CD4-positive, CD25-positive, alpha-beta regulatory T cell (primary cell): ENCODE results near the gene OVCH2. TPM values are rescaled to one million over a fixed set of nuclear protein-coding genes. Genes with fewer than 3 reads are reported as not detected.
"Not testable (repeated sequence)": the region's sequence is repeated elsewhere in the genome, so short reads cannot be mapped to it uniquely, and the experiment has no call there.

Experiments
- ATAC-seq, 2 donors: fragments of 150-1000 bp; cut with Tn5 transposase; one replicate each; pipeline ENCODE4 v1.10.0; 2021; ENCODE audit warnings: low read depth in 2 of 2, moderate number of reproducible peaks in 2 of 2, moderate library complexity in 1 of 2
- DNase-seq, 3 donors: peaks; one replicate each; pipeline versions ENCODE4 v3.0.0 to v3.0.0-alpha.2; 2012 to 2022; ENCODE audit warnings: mixed read lengths in 1 of 3
- H3K27ac ChIP-seq: one replicate; pipeline ENCODE4 v1.7.0; 2013; ENCODE audit warnings: mild to moderate bottlenecking, low read length; ENCODE audit not compliant: insufficient read depth, poor library complexity, severe bottlenecking
- H3K27me3 ChIP-seq: one replicate; pipeline ENCODE4 v1.7.0; 2013; ENCODE audit warnings: low read length; ENCODE audit not compliant: control insufficient read depth, insufficient read depth
- H3K36me3 ChIP-seq: one replicate; pipeline ENCODE4 v1.7.0; 2013; ENCODE audit warnings: mild to moderate bottlenecking, low read length, moderate library complexity; ENCODE audit not compliant: control insufficient read depth, insufficient read depth
- H3K4me1 ChIP-seq: 2 replicates; pipeline ENCODE4 v1.7.0; 2013; ENCODE audit warnings: mild to moderate bottlenecking, low read length; ENCODE audit not compliant: insufficient read depth, control insufficient read depth, poor library complexity, severe bottlenecking
- H3K4me3 ChIP-seq: one replicate; pipeline ENCODE4 v1.7.0; 2013; ENCODE audit warnings: low read depth, mild to moderate bottlenecking, low read length, moderate library complexity
- H3K9me3 ChIP-seq, 2 experiments: 1 replicate in 1 of 2; 2 replicates in 1 of 2; pipeline ENCODE4 v1.7.0; 2013; ENCODE audit warnings: low read length in 2 of 2, mild to moderate bottlenecking in 1 of 2, moderate library complexity in 1 of 2; ENCODE audit not compliant: control insufficient read depth in 2 of 2
- H3K27ac Mint-ChIP-seq, 3 donors: one replicate each; pipeline ENCODE4 v1.8.0; 2020 to 2022; ENCODE audit warnings: mild to moderate bottlenecking in 3 of 3, mixed read lengths in 3 of 3, moderate library complexity in 2 of 3
- H3K27me3 Mint-ChIP-seq: one replicate; pipeline ENCODE4 v1.8.0; 2022; ENCODE audit warnings: mild to moderate bottlenecking, mixed read lengths
- H3K36me3 Mint-ChIP-seq: one replicate; pipeline ENCODE4 v1.8.0; 2020; ENCODE audit warnings: mixed read lengths
- H3K4me1 Mint-ChIP-seq, 4 donors: one replicate each; pipeline ENCODE4 v1.8.0; 2020 to 2022; ENCODE audit warnings: mixed read lengths in 4 of 4, mild to moderate bottlenecking in 1 of 4
- H3K4me3 Mint-ChIP-seq, 4 donors: one replicate each; pipeline ENCODE4 v1.8.0; 2020 to 2022; ENCODE audit warnings: mild to moderate bottlenecking in 4 of 4, mixed read lengths in 4 of 4, moderate library complexity in 3 of 4
- H3K9me3 Mint-ChIP-seq, 7 donors: one replicate each; pipeline ENCODE4 v1.8.0; 2020 to 2022; ENCODE audit warnings: mixed read lengths in 7 of 7, mild to moderate bottlenecking in 3 of 7, moderate library complexity in 2 of 7
- polyA plus RNA-seq, 4 donors: library from polyadenylated mRNA; unstranded; fragments of 300-500 nt; fragmentation: Illumina TruSeq; gene quantifications; one replicate each; pipeline ENCODE4 v1.2.3, GENCODE V29; 2021
- total RNA-seq: library from RNA; stranded (reverse); gene quantifications from one replicate; pipeline ENCODE4 v1.2.3, GENCODE V29; 2022

The OVCH2 gene
- total and polyA plus RNA-seq, 5 donors from 2014 or later = not detected

GRCh38 chr11:7668911-7669310 is 37.4 kb downstream of the OVCH2 start:
- H3K4me3 Mint-ChIP-seq = no peak overlapping the region
- Histone ChIP-seq H3K36me3 (no peaks in the 10 kb centered on the region), H3K4me1 (no peaks in the 10 kb centered on the region), H3K9me3 (no peaks in the 10 kb centered on the region), H3K27me3 (peaks cover 8% of the 10 kb centered on the region), H3K4me3 (no peak overlapping the region), H3K27ac (no peak overlapping the region)
- no peak for ATAC-seq
- no peaks in the 10 kb centered on the region for H3K36me3 Mint-ChIP-seq
- no peak overlapping the region for H3K27ac Mint-ChIP-seq
- H3K9me3 Mint-ChIP-seq = peaks cover 0 to 2% (median 0%) of the 10 kb centered on the region in 7 donors
- DNase-seq = no peak
- H3K27me3 Mint-ChIP-seq = peaks cover 27% of the 10 kb centered on the region
- peaks cover 0 to under 1% (median 0%) of the 10 kb centered on the region in 4 donors for H3K4me1 Mint-ChIP-seq

- peaks cover 27% of the 10 kb centered on the region for H3K27me3 Mint-ChIP-seq
- no peak overlapping the region for H3K4me3 ChIP-seq
- no peak overlapping the region for H3K27ac Mint-ChIP-seq
- no peaks in the 10 kb centered on the region for H3K9me3 ChIP-seq
- H3K36me3 ChIP-seq = no peaks in the 10 kb centered on the region
- H3K36me3 Mint-ChIP-seq = no peaks in the 10 kb centered on the region
- ATAC-seq (no peak), DNase-seq (no peak)
- peaks cover 8% of the 10 kb centered on the region for H3K27me3 ChIP-seq
- peaks cover 0 to 2% (median 0%) of the 10 kb centered on the region in 7 donors for H3K9me3 Mint-ChIP-seq
- no peak overlapping the region for H3K4me3 Mint-ChIP-seq
- no peak overlapping the region for H3K27ac ChIP-seq
- H3K4me1 ChIP-seq = no peaks in the 10 kb centered on the region
- H3K4me1 Mint-ChIP-seq = no peaks in the 10 kb centered on the region
Observed at GRCh38 chr11:7668464-7668863, 37.8 kb downstream of the OVCH2 start.

- no peaks in the 10 kb centered on the region for H3K36me3 Mint-ChIP-seq
- Histone ChIP-seq H3K4me1 (no peaks in the 10 kb centered on the region), H3K27me3 (peaks cover 2% of the 10 kb centered on the region), H3K9me3 (no peaks in the 10 kb centered on the region), H3K36me3 (no peaks in the 10 kb centered on the region), H3K4me3 (no peak overlapping the region), H3K27ac (no peak overlapping the region)
- ATAC-seq (no peak), DNase-seq (no peak)
- H3K27me3 Mint-ChIP-seq = peaks cover 19% of the 10 kb centered on the region
- H3K27ac Mint-ChIP-seq = peak overlapping the region in 1 of 3 donors; percentile 52
- H3K9me3 Mint-ChIP-seq = peaks cover 0 to 2% (median 0%) of the 10 kb centered on the region in 7 donors
- H3K4me3 Mint-ChIP-seq = no peak overlapping the region
- H3K4me1 Mint-ChIP-seq = no peaks in the 10 kb centered on the region
Observed at GRCh38 chr11:7667460-7667859, 38.8 kb downstream of the OVCH2 start.

- Mint-ChIP-seq H3K27ac (no peak overlapping the region), H3K4me1 (no peaks in the 10 kb centered on the region), H3K36me3 (no peaks in the 10 kb centered on the region), H3K27me3 (peaks cover 10% of the 10 kb centered on the region), H3K4me3 (no peak overlapping the region), H3K9me3 (peaks cover 0 to 2% (median 0%) of the 10 kb centered on the region in 7 donors)
- Histone ChIP-seq H3K4me3 (no peak overlapping the region), H3K36me3 (no peaks in the 10 kb centered on the region), H3K4me1 (no peaks in the 10 kb centered on the region), H3K27me3 (peaks cover under 1% of the 10 kb centered on the region), H3K9me3 (no peaks in the 10 kb centered on the region), H3K27ac (no peak overlapping the region)
- no peak for ATAC-seq
- DNase-seq = no peak
Observed at GRCh38 chr11:7666292-7666866, 39.9 kb downstream of the OVCH2 start.

- ATAC-seq (peak; percentile 79 to 93), DNase-seq (peak; percentile 26 to 71 (median 61))
- no peaks in the 10 kb centered on the region for H3K27me3 ChIP-seq
- no peak overlapping the region for H3K4me3 ChIP-seq
- H3K27ac ChIP-seq = no peak overlapping the region
- peaks cover 0 to 2% (median 0%) of the 10 kb centered on the region in 7 donors for H3K9me3 Mint-ChIP-seq
- H3K4me3 Mint-ChIP-seq = no peak overlapping the region
- peaks cover 5% of the 10 kb centered on the region for H3K27me3 Mint-ChIP-seq
- no peaks in the 10 kb centered on the region for H3K4me1 Mint-ChIP-seq
- H3K27ac Mint-ChIP-seq = no peak overlapping the region
- H3K4me1 ChIP-seq = no peaks in the 10 kb centered on the region
- H3K36me3 ChIP-seq = no peaks in the 10 kb centered on the region
- no peaks in the 10 kb centered on the region for H3K9me3 ChIP-seq
- no peaks in the 10 kb centered on the region for H3K36me3 Mint-ChIP-seq
Observed at GRCh38 chr11:7665473-7666291, 40.6 kb downstream of the OVCH2 start.

GRCh38 chr11:7664867-7665266 is 41.4 kb downstream of the OVCH2 start:
- Mint-ChIP-seq H3K9me3 (peaks cover 0 to 2% (median 0%) of the 10 kb centered on the region in 7 donors), H3K27ac (no peak overlapping the region), H3K4me1 (no peaks in the 10 kb centered on the region), H3K27me3 (no peaks in the 10 kb centered on the region), H3K36me3 (no peaks in the 10 kb centered on the region), H3K4me3 (no peak overlapping the region)
- Histone ChIP-seq H3K9me3 (no peaks in the 10 kb centered on the region), H3K4me3 (no peak overlapping the region), H3K36me3 (no peaks in the 10 kb centered on the region), H3K27ac (no peak overlapping the region), H3K27me3 (no peaks in the 10 kb centered on the region), H3K4me1 (no peaks in the 10 kb centered on the region)
- DNase-seq (no peak), ATAC-seq (no peak)

- not testable (repeated sequence) for H3K27me3 ChIP-seq, H3K27ac Mint-ChIP-seq, H3K9me3 ChIP-seq, H3K36me3 Mint-ChIP-seq, H3K27me3 Mint-ChIP-seq, H3K9me3 Mint-ChIP-seq, H3K4me3 Mint-ChIP-seq, H3K36me3 ChIP-seq, H3K27ac ChIP-seq, H3K4me3 ChIP-seq, DNase-seq, H3K4me1 ChIP-seq, H3K4me1 Mint-ChIP-seq, ATAC-seq
Observed at GRCh38 chr11:7663531-7663930, 42.7 kb downstream of the OVCH2 start.
